ENCODE measurements around the gene ARHGEF28.

DNA sequence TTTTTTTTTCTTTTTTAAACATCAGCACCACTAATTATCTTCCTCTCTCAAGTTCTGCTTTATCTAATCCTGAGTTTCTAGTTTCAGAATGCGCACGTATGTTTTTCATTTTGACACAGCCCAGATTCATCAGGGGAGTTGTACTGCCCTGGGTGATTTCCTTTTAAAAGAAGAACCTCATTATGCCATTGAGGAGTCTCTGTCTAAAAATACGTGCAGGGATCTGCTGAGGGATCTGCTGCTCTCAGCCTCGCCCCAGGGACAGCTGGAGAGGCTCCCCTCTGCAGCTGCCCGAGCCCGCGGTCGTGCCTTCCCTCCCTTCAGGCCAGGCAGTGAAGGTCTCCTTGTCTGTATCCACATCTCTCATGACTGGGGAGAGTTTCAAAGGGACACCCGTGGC lies 273.1 kb downstream of the ARHGEF28 start:
- TF ChIP-seq, protein P1, sequence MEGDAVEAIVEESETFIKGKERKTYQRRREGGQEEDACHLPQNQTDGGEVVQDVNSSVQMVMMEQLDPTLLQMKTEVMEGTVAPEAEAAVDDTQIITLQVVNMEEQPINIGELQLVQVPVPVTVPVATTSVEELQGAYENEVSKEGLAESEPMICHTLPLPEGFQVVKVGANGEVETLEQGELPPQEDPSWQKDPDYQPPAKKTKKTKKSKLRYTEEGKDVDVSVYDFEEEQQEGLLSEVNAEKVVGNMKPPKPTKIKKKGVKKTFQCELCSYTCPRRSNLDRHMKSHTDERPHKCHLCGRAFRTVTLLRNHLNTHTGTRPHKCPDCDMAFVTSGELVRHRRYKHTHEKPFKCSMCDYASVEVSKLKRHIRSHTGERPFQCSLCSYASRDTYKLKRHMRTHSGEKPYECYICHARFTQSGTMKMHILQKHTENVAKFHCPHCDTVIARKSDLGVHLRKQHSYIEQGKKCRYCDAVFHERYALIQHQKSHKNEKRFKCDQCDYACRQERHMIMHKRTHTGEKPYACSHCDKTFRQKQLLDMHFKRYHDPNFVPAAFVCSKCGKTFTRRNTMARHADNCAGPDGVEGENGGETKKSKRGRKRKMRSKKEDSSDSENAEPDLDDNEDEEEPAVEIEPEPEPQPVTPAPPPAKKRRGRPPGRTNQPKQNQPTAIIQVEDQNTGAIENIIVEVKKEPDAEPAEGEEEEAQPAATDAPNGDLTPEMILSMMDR (conservative IDR thresholded peaks at IDR 0.05; ENCODE audit: low read length), result no peak
- no peak for TF ChIP-seq EZH2phosphoT487 (IDR thresholded peaks at IDR 0.05; ENCODE audit: borderline replicate concordance)

Data from Loucy (cell line).